HepG2 (cell line): Measurements from ENCODE around the gene SNRNP48. TPM values are rescaled to one million over a fixed set of nuclear protein-coding genes. Genes with fewer than 3 reads are reported as not detected.

Source experiments
- FOSL1 ChIP-seq: sonication (generic); formaldehyde crosslinking; IDR thresholded peaks from 2 replicates; pipeline ENCODE4 v1.9.0; 2021; ENCODE audit warnings: missing genetic modification reagents, borderline replicate concordance
- HMGA1 ChIP-seq: sonication (generic); formaldehyde crosslinking; conservative IDR thresholded peaks from 2 replicates; pipeline ENCODE4 v1.4.0; 2020; ENCODE audit warnings: missing genetic modification reagents
- HNRNPLL ChIP-seq: fragments of 200-400 bp; formaldehyde crosslinking; IDR thresholded peaks from 2 replicates; pipeline ENCODE4 v1.6.1; 2017; ENCODE audit warnings: mild to moderate bottlenecking, low read depth, low read length; ENCODE audit not compliant: poor library complexity, severe bottlenecking
- NFE2L2 ChIP-seq: fragments of 150-350 bp; IDR thresholded peaks from 2 replicates; pipeline ENCODE4 v1.6.1; 2014; ENCODE audit warnings: low read length
- NFRKB ChIP-seq: fragments of 450-650 bp; IDR thresholded peaks from 2 replicates; pipeline ENCODE4 v1.6.1; 2017
- PHF8 ChIP-seq: sonication (generic); formaldehyde crosslinking; IDR thresholded peaks from 2 replicates; pipeline ENCODE4 v1.5.0; 2020; ENCODE audit warnings: missing genetic modification reagents
- RCOR2 ChIP-seq: IDR thresholded peaks from 2 replicates; pipeline ENCODE4 v1.6.1; 2016; ENCODE audit warnings: missing biosample characterization, missing genetic modification reagents
- SP2 ChIP-seq: sonication (generic); formaldehyde crosslinking; IDR thresholded peaks from 2 replicates; pipeline ENCODE4 v1.5.1; 2020; ENCODE audit warnings: mild to moderate bottlenecking, missing genetic modification reagents
- SRSF1 ChIP-seq: fragments of 200-400 bp; formaldehyde crosslinking; optimal IDR thresholded peaks from 2 replicates; pipeline ENCODE3; 2017; ENCODE audit warnings: mild to moderate bottlenecking, low read depth, low read length, moderate library complexity
- ZBTB25 ChIP-seq: IDR thresholded peaks from 2 replicates; pipeline ENCODE4 v1.6.1; 2018; ENCODE audit warnings: missing genetic modification reagents
- ZMYM2 ChIP-seq: sonication (generic); formaldehyde crosslinking; IDR thresholded peaks from 2 replicates; pipeline ENCODE4 v1.8.0; 2022; ENCODE audit warnings: mild to moderate bottlenecking, missing genetic modification reagents
- ZNF431 ChIP-seq: sonication (generic); formaldehyde crosslinking; IDR thresholded peaks from 2 replicates; pipeline ENCODE4 v1.9.0; 2022; ENCODE audit warnings: missing genetic modification reagents, low read depth, mild to moderate bottlenecking, borderline replicate concordance
- ZNF569 ChIP-seq: sonication (generic); formaldehyde crosslinking; IDR thresholded peaks from 2 replicates; pipeline ENCODE4 v1.5.0; 2020; ENCODE audit warnings: mild to moderate bottlenecking, missing genetic modification reagents, moderate library complexity, borderline replicate concordance
- ZNF580 ChIP-seq: IDR thresholded peaks from 2 replicates; pipeline ENCODE4 v1.6.1; 2016; ENCODE audit warnings: low read depth, borderline replicate concordance
- ZNF850 ChIP-seq: sonication (generic); formaldehyde crosslinking; conservative IDR thresholded peaks from 2 replicates; pipeline ENCODE4 v1.9.0; 2021; ENCODE audit warnings: mild to moderate bottlenecking, missing genetic modification reagents
- ZNF891 ChIP-seq: sonication (generic); formaldehyde crosslinking; IDR thresholded peaks from 2 replicates; pipeline ENCODE4 v1.5.0; 2020; ENCODE audit warnings: mild to moderate bottlenecking, missing genetic modification reagents
- polyA plus RNA-seq, 8 experiments: library from polyadenylated mRNA; depleted of rRNA in 3 of 8; stranded (reverse) in 7 of 8; unstranded in 1 of 8; fragments of >200 nt; fragmentation: Illumina TruSeq in 4 of 8; extraction: Trizol in 4 of 8; gene quantifications; 2 replicates each; pipeline versions ENCODE4 v1.2.1 to v1.2.3, GENCODE V29; 2011 to 2016; ENCODE audit warnings: low read depth in 4 of 8, missing spikeins in 1 of 8, mixed read lengths in 1 of 8; ENCODE audit not compliant: insufficient read depth in 1 of 8
- total RNA-seq, 5 experiments: library from RNA; depleted of rRNA; stranded (reverse); fragments of >200 nt; fragmentation: Illumina TruSeq; extraction: Trizol; gene quantifications; 2 replicates each; pipeline ENCODE4 v1.2.3, GENCODE V29; 2016; ENCODE audit warnings: low read depth in 1 of 5
- TF ChIP-seq, protein P1 (sequence below): sonication (generic); formaldehyde crosslinking; IDR thresholded peaks from 2 replicates; pipeline ENCODE4 v1.4.0; 2020; ENCODE audit warnings: missing genetic modification reagents, borderline replicate concordance
- TF ChIP-seq, protein P2 (sequence below): sonication (generic); formaldehyde crosslinking; IDR thresholded peaks from 2 replicates; pipeline ENCODE4 v1.8.0; 2022; ENCODE audit warnings: mild to moderate bottlenecking, missing genetic modification reagents; ENCODE audit not compliant: insufficient replicate concordance

Gene SNRNP48
- total and polyA plus RNA-seq, 2 of the 13 experiments (the other 11 are each of a cell fraction or from before 2014, with no cell fraction given): 17.5 to 47.5 TPM

DNA sequence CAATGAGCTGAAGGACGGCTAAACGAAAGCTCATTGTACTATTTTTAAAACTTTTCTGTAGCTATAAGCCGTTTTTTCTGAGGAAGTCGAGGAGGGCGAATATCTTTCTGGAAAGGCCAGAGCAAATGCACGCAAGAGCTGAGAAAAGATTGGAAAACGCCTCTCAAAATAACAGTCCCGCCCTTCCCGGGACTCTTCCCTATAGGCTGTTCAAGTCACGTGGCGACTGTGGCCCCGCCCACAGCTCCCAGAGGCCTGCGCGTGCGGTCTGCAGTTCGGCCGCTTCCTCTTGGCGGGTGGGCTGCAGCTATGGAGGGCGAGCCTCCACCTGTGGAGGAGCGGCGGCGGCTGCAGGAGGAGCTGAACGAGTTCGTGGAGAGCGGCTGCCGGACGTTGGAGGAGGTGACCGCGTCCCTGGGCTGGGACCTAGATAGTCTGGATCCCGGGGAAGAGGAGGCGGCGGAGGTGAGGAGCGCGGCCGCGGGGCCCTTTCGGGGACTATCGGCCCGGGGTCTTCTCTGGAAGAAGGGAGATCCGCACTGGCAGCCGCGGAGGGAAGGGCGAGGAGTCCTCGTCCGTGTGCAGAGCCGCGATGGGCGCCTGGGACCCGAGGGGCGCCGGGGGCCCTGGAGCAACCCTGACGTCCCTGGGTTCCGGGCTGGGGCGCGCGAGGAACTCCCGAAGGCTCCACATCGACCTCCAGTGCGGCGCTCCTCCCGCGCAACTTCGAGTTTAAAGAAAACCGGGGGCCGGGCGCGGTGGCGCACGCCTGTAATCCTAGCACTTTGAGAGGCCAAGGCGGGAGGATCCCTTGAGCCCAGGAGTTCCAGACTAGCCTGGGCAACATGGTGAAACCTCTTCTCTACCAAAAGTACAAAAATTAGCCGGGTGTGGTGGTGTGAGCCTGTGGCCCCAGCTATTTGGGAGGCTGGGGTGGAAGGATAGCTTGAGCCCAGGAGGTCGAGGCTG lies at the start of gene SNRNP48 (continued):
- TF ChIP-seq ZNF580: peak; percentile 80; the same call in 1 of the 2 replicates
- TF ChIP-seq RCOR2: 0 out of 2 replicates have a peak, but pooled peaks have one; percentile 13
- peak; percentile 65; the same call in 1 of the 2 replicates for TF ChIP-seq ZBTB25 (CRISPR knock-in tag)
- TF ChIP-seq HMGA1 (CRISPR knock-in tag): no peak
- peak; percentile 73; the same call in 1 of the 2 replicates for TF ChIP-seq ZNF891 (CRISPR knock-in tag)
- no peak for TF ChIP-seq NFE2L2
- TF ChIP-seq, protein P1, sequence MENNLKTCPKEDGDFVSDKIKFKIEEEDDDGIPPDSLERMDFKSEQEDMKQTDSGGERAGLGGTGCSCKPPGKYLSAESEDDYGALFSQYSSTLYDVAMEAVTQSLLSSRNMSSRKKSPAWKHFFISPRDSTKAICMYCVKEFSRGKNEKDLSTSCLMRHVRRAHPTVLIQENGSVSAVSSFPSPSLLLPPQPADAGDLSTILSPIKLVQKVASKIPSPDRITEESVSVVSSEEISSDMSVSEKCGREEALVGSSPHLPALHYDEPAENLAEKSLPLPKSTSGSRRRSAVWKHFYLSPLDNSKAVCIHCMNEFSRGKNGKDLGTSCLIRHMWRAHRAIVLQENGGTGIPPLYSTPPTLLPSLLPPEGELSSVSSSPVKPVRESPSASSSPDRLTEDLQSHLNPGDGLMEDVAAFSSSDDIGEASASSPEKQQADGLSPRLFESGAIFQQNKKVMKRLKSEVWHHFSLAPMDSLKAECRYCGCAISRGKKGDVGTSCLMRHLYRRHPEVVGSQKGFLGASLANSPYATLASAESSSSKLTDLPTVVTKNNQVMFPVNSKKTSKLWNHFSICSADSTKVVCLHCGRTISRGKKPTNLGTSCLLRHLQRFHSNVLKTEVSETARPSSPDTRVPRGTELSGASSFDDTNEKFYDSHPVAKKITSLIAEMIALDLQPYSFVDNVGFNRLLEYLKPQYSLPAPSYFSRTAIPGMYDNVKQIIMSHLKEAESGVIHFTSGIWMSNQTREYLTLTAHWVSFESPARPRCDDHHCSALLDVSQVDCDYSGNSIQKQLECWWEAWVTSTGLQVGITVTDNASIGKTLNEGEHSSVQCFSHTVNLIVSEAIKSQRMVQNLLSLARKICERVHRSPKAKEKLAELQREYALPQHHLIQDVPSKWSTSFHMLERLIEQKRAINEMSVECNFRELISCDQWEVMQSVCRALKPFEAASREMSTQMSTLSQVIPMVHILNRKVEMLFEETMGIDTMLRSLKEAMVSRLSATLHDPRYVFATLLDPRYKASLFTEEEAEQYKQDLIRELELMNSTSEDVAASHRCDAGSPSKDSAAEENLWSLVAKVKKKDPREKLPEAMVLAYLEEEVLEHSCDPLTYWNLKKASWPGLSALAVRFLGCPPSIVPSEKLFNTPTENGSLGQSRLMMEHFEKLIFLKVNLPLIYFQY (CRISPR knock-in tag): 0 out of 2 replicates have a peak, but pooled peaks have one; percentile 15
- TF ChIP-seq HNRNPLL: peak; percentile 69
- TF ChIP-seq SRSF1: peak; percentile 80
- TF ChIP-seq FOSL1 (CRISPR knock-in tag): peak; percentile 19; the same call in 1 of the 2 replicates
- no peak for TF ChIP-seq ZNF850 (CRISPR knock-in tag)
- no peak; the same call in 1 of the 2 replicates for TF ChIP-seq ZNF431
- TF ChIP-seq SP2 (CRISPR knock-in tag): peak; percentile 49; the same call in 1 of the 2 replicates
- TF ChIP-seq, protein P2, sequence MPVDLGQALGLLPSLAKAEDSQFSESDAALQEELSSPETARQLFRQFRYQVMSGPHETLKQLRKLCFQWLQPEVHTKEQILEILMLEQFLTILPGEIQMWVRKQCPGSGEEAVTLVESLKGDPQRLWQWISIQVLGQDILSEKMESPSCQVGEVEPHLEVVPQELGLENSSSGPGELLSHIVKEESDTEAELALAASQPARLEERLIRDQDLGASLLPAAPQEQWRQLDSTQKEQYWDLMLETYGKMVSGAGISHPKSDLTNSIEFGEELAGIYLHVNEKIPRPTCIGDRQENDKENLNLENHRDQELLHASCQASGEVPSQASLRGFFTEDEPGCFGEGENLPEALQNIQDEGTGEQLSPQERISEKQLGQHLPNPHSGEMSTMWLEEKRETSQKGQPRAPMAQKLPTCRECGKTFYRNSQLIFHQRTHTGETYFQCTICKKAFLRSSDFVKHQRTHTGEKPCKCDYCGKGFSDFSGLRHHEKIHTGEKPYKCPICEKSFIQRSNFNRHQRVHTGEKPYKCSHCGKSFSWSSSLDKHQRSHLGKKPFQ (CRISPR knock-in tag): peak; percentile 82
- peak; percentile 100 for TF ChIP-seq PHF8 (CRISPR knock-in tag)
- no peak for TF ChIP-seq ZMYM2
- TF ChIP-seq ZNF569: no peak
- TF ChIP-seq NFRKB: no peak
